T-helper 1 cell treated with Interleukin-12 subunit alpha and Interleukin-12 subunit beta and Interleukin-4 antibody, amounts not matched to agents 30 μg/mL and 1 μg/mL, for 36 hours (primary cell): Measurements from ENCODE around the gene SORCS1.
"Not testable (repeated sequence)": the region's sequence is repeated elsewhere in the genome, so short reads cannot be mapped to it uniquely, and the experiment has no call there.

Source experiments
- H3K27ac Mint-ChIP-seq: one replicate; pipeline ENCODE4 v1.8.0; 2021; ENCODE audit warnings: mild to moderate bottlenecking, mixed read lengths
- H3K27me3 Mint-ChIP-seq: one replicate; pipeline ENCODE4 v1.8.0; 2021; ENCODE audit warnings: low read depth, mixed read lengths
- H3K36me3 Mint-ChIP-seq: one replicate; pipeline ENCODE4 v1.8.0; 2021; ENCODE audit warnings: low read depth, mixed read lengths
- H3K4me1 Mint-ChIP-seq: one replicate; pipeline ENCODE4 v1.8.0; 2021; ENCODE audit warnings: low read depth, mixed read lengths
- H3K4me3 Mint-ChIP-seq: one replicate; pipeline ENCODE4 v1.8.0; 2021; ENCODE audit warnings: mild to moderate bottlenecking, moderate library complexity, mixed read lengths
- H3K9me3 Mint-ChIP-seq: one replicate; pipeline ENCODE4 v1.8.0; 2021; ENCODE audit warnings: mixed read lengths

Gene SORCS1

DNA sequence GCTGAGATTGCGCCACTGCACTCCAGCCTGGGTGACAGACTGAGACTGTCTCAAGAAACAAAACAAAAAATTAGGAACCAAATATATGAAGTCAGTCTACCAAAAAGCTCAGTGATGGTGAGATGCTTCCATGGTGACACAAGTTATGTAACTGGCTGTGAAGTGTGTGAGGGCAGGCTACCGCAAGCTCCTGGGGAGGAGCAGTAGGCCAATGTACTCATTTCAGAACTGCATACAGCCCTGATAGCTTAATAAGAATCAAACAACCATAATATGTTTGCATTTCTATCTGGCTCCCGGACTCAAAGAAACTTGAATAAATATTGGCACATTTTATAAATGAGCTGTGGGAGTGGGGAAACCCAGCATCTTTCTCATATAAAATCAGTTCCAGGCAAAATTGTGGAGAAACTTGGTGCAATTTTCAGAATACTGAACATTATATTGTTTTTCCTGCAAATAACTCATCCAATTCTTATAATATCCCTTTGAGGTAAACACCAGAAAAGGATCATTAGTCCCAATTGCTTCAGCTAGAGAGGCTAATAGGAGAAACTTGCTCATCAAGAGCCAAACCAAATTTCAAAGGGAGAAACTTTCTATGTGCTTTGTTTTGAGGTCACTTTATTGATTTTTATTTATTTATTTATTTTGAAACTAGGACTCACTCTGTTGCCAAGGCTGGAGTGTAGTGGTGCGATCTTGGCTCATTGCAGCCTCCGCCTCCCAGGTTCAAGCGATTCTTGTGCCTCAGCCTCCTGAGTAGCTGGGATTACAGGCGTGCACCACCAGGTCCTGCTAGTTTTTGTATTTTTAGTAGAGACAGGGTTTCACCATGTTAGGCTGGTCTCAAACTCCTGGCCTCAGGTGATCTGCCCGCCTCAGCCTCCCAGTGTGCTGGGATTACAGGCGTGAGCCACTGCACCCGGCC is 127.0 kb downstream of the SORCS1 start:
- no peaks in the 10 kb centered on the region for H3K4me1 Mint-ChIP-seq
- H3K27ac Mint-ChIP-seq: no peak overlapping the region
- H3K27me3 Mint-ChIP-seq: no peaks in the 10 kb centered on the region
- no peaks in the 10 kb centered on the region for H3K36me3 Mint-ChIP-seq
- H3K4me3 Mint-ChIP-seq: no peak overlapping the region
- H3K9me3 Mint-ChIP-seq: no peaks in the 10 kb centered on the region

DNA sequence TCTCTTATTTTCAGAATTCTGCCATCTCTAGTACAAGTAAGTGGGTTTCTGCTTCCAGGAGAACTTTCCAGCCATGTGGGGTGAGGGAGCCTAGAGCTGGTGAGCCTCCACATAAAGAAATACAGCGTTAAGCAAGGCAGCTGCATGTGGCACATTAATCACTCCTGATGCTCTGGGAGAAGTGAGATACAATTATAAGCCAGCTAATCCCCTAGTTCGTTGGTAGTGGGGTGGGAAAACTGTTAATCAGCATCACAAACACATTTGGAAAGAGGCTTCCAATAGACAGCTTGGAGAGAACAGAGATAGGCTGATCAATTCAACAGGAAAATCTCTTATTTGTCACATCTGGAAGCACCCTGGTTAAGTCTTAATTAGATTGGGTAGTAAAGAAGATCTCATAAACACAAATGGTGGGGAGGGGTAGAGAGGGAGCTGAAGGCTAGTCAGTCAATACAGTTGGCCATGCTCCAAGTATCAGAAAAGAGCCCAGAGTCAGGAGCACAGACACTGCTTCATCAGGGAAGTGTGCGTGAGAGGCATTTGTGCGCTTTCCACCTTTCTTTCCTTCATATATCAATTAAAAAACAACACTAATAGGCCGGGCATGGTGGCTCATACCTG is 130.6 kb downstream of the SORCS1 start:
- Mint-ChIP-seq H3K4me1 (no peaks in the 10 kb centered on the region), H3K36me3 (no peaks in the 10 kb centered on the region), H3K27me3 (no peaks in the 10 kb centered on the region), H3K9me3 (peaks cover 4% of the 10 kb centered on the region), H3K4me3 (no peak overlapping the region), H3K27ac (no peak overlapping the region)

DNA sequence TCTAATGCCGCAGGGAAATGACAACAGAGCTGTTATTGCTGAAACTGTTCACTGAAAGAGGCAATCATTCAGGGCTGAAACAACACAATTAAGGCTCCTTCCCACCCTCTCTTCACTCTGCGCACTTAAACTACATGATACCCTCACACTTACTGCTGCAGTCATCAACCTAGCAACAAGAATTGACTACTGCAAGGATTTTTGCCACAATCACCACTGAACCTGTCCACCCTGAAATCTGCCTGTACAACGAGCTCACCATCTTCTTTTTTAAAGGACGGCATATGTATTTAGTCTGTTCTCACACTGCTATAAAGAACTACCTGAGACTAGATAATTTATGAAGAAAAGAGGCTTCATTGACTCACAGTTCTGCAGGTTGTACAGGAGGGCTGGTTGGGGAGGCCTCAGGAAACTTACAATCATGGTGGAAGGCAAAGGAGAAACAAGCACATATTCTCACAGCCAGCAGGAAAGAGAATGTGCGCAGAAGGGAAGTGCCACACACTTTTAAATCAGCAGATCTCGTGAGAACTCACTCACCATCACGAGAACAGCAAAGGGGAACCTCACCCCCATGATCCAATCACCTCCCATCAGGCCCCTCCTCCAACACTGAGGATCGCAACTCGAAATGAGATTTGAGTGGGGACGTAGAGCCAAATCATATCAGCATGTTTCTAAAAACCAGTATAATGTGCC is 131.7 kb downstream of the SORCS1 start:
- Mint-ChIP-seq H3K4me1 (no peaks in the 10 kb centered on the region), H3K4me3 (no peak overlapping the region), H3K27me3 (no peaks in the 10 kb centered on the region), H3K9me3 (peaks cover 4% of the 10 kb centered on the region), H3K27ac (no peak overlapping the region), H3K36me3 (no peaks in the 10 kb centered on the region)

DNA sequence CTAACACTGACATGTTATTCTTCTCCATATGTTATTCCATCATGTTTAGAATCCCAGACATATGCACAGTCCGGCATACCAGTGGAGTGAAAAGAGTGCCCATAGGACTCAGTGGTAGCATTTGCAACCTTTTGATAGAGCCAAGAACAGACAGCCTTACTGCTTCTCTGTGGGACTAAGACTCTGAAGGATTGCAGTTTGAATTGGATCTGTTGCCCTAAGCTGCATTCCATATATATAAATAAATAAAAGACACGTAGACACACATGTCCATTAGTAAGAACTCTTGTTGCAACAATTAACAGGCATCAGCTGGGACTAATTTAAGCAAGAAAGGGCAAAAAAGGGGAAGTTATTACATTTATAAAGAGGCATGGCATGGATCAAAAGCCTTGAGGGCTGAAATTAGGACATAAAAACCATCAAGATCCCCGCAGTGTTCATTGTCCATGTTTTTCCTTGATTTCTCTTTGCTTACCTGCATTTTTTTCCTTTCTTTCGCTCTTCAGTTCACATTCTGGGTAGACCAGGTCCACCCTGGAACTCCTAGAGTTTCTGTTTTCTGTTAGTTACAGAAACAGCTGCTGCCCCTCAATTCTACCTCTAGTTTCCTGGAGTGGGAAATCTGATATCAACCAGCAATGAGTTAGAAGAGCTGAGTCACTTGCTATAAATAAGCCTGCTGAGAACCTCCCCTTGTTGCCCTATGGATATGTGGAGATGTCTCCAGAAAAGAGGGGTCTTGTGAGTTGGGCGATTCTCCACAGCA is 132.4 kb downstream of the SORCS1 start:
- H3K36me3 Mint-ChIP-seq: no peaks in the 10 kb centered on the region
- no peaks in the 10 kb centered on the region for H3K4me1 Mint-ChIP-seq
- H3K9me3 Mint-ChIP-seq: peaks cover 4% of the 10 kb centered on the region
- H3K4me3 Mint-ChIP-seq: no peak overlapping the region
- H3K27ac Mint-ChIP-seq: no peak overlapping the region
- H3K27me3 Mint-ChIP-seq: no peaks in the 10 kb centered on the region

DNA sequence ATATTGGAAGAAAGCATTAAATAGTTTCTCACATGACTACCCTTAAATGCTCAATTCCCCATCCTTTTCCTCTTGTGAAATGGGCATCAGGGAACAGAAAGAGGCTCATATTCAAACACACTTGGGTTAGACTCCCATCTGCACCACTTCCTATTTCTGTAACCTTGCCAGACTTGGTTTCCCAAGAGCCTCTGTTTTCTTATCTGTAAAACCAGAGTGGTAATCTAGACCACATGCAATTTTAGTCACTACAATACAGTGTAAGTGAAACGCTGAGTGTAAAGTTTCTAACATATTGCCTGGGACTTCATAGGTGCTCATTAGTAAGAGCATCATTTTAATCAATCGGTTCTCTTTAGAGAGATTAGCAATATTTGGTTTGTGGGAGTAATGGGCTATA is 136.3 kb downstream of the SORCS1 start:
- Mint-ChIP-seq H3K9me3 (peaks cover 4% of the 10 kb centered on the region), H3K27ac (no peak overlapping the region), H3K4me1 (no peaks in the 10 kb centered on the region), H3K4me3 (no peak overlapping the region), H3K36me3 (no peaks in the 10 kb centered on the region), H3K27me3 (no peaks in the 10 kb centered on the region)

DNA sequence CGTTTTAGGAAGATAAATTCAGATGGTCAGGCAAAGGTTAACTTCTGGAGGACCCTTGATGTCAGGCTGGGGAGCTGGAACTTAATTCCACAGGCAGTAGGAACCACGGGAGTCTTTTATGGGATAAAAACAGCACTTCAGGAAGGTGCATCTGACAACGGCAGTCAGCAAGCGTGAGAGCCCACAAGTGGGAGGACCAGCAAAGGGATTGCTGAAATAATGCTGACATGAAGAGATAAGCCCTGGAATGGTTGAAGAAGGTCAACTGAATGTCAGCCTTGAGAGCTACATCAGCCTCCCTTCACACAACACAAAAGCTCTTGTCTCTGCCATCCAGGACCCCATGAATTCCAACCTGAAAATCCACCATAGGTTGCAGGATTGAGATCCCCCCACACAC is 138.8 kb downstream of the SORCS1 start:
- Mint-ChIP-seq H3K27me3 (no peaks in the 10 kb centered on the region), H3K27ac (no peak overlapping the region), H3K4me1 (no peaks in the 10 kb centered on the region), H3K36me3 (no peaks in the 10 kb centered on the region), H3K4me3 (no peak overlapping the region), H3K9me3 (peaks cover 4% of the 10 kb centered on the region)

DNA sequence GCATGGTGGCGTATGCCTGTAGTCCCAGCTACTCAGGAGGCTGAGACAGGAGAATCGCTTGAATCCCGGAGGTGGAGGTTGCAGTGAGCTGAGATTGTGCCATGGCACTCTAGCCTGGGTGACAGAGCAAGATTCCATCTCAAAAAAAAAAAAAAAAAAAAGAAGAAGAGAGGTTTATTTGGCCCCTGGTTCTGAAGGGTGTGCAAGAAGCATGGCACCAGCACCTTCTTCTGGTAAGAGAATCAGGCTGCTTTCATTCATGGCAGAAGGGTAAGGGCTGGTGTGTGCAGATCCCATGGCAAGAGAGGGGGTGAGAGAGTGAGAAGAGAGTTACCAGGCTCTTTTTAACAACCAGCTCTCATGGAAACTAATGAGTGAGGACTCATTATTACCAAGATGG is 140.5 kb downstream of the SORCS1 start:
- H3K27ac Mint-ChIP-seq, H3K4me1 Mint-ChIP-seq, H3K9me3 Mint-ChIP-seq, H3K27me3 Mint-ChIP-seq, H3K36me3 Mint-ChIP-seq, H3K4me3 Mint-ChIP-seq: not testable (repeated sequence)

DNA sequence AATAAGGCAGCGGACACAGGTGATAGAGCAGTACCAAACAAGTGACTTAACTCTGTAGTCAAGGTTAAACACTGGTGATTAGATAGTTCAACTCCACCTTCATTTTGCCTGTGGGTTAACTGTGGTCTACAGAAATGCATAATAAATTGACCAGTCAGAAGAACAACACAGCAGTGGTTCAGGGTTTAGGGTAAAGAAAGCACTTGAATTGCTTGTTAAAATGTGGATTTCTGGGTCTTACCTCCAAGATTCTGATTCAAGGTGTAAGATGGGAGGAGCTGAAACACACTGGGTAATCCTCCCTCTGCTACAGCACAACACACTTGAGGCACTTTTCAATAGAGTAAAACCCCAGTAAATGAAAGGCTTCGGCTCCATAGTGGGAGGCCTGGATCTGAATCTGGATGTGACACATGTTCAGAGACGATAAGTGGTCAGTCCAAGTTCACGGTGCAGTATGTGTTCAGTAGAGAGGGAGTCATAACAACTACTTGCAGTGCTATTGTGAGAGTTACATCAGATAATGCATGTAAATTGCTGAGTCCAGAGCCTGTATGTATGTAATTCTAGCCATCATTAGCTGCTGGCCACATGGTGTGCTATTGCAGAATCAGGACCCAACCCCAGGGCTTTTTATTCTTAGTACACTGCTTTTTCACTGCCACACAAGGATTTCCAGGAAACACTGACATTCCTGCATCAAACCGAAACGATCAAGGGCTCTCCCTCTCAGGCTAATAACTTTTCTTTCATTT is 141.7 kb downstream of the SORCS1 start:
- no peak overlapping the region for H3K4me3 Mint-ChIP-seq
- H3K27me3 Mint-ChIP-seq: no peaks in the 10 kb centered on the region
- no peaks in the 10 kb centered on the region for H3K36me3 Mint-ChIP-seq
- H3K4me1 Mint-ChIP-seq: no peaks in the 10 kb centered on the region
- no peaks in the 10 kb centered on the region for H3K9me3 Mint-ChIP-seq
- H3K27ac Mint-ChIP-seq: no peak overlapping the region

DNA sequence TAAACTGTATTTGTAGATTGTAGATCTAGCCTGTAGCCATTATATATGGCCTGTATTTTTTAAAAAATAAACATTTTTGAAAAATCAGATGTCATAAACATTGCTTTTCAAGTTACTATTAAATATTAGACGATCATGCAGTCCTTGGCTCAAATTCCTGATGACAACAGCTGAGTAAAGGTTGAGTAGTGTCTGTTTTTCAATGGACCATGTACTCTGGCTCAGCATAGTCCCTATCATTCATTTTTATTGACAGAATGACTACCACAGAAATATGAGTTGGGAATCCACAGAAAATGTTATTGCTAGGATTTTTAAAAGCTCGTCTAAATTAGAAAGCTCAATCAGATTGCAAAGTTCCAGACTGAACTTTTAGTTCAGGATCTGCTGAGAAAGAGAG is 145.4 kb downstream of the SORCS1 start:
- no peaks in the 10 kb centered on the region for H3K27me3 Mint-ChIP-seq
- H3K27ac Mint-ChIP-seq: no peak overlapping the region

DNA sequence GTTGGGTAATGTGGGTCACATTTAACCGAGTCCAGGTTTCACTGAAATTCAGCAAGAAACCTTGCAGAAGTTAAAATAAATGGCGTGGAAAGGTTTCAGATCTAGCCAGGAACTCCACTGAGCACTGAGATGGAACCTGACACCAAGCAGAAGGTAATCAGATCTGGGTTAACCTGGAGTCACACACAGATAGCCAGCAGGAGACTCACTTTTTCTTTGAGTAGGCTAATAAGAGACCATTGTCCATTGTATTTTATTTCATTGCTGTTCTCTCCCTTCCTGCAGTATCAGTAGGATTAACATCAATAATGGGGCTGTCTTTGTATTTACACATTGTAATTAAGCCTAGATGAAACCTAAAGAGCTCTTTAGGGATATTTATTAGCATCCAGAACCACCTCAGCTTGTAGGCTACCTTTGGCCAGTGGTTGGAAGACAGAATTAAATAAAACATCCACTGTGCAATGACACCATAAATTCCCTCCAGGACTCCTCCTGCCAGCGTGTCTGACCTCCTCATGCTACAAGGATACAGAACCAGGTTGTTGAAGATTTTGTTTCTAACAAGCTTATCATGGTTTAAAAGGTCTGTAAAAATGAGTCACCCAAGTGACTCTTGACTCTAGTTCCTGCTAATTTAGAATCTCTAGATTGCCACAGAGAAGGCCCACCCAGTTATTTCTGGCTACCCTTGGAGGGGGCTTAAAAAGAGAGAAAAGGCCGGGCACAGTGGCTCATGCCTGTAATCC is 151.1 kb downstream of the SORCS1 start:
- Mint-ChIP-seq H3K4me1 (no peaks in the 10 kb centered on the region), H3K36me3 (no peaks in the 10 kb centered on the region), H3K4me3 (no peak overlapping the region), H3K27ac (no peak overlapping the region), H3K27me3 (no peaks in the 10 kb centered on the region), H3K9me3 (no peaks in the 10 kb centered on the region)

More for the DNA sequence above, 145.4 kb downstream of the SORCS1 start:
- no peaks in the 10 kb centered on the region for H3K36me3 Mint-ChIP-seq
- no peaks in the 10 kb centered on the region for H3K9me3 Mint-ChIP-seq
- no peaks in the 10 kb centered on the region for H3K4me1 Mint-ChIP-seq
- H3K4me3 Mint-ChIP-seq: no peak overlapping the region

DNA sequence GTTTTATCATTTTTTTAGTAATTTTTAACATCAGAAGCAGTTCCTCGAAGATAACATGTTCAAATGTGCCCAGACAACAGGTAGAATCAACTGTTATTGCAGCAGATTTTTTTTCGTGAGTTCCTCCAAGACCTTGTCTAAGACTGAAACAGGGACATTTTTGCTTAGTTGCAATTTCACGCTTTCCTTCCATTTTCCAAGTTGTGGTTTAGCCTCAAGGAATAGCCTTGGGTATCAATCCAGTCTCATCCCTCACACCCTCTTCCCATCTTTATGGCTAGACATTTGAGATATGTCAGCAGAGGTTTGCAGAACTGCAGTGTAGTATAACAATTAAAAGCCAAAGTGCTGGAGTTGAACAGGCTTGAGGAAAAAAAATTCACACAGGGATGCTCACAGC is 152.5 kb downstream of the SORCS1 start:
- Mint-ChIP-seq H3K27ac (no peak overlapping the region), H3K36me3 (no peaks in the 10 kb centered on the region)

DNA sequence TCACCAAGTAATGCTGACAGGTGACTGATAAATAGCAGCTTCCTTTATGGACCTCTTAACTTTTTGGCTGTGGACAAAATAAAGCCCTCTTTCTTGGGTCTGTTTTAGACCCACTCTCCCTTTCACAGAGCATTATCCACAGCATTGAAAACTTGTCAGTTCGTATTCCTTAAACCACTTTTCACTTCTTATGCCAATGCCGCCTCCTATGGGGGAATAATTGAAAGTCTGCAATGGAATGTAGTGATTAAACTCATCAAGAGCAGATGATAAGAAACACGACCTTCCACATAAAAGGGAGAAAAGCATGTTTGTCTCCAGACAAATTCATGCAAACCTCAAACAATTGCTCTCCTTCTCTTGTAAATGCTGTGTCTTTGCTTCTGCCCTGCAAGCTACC is 153.4 kb downstream of the SORCS1 start:
- no peaks in the 10 kb centered on the region for H3K27me3 Mint-ChIP-seq
- no peaks in the 10 kb centered on the region for H3K4me1 Mint-ChIP-seq
- no peaks in the 10 kb centered on the region for H3K36me3 Mint-ChIP-seq
- H3K27ac Mint-ChIP-seq: no peak overlapping the region
- no peak overlapping the region for H3K4me3 Mint-ChIP-seq
- peaks cover 3% of the 10 kb centered on the region for H3K9me3 Mint-ChIP-seq

More for the DNA sequence above, 152.5 kb downstream of the SORCS1 start:
- no peaks in the 10 kb centered on the region for H3K27me3 Mint-ChIP-seq
- peaks cover 3% of the 10 kb centered on the region for H3K9me3 Mint-ChIP-seq
- H3K4me3 Mint-ChIP-seq: no peak overlapping the region
- H3K4me1 Mint-ChIP-seq: no peaks in the 10 kb centered on the region

DNA sequence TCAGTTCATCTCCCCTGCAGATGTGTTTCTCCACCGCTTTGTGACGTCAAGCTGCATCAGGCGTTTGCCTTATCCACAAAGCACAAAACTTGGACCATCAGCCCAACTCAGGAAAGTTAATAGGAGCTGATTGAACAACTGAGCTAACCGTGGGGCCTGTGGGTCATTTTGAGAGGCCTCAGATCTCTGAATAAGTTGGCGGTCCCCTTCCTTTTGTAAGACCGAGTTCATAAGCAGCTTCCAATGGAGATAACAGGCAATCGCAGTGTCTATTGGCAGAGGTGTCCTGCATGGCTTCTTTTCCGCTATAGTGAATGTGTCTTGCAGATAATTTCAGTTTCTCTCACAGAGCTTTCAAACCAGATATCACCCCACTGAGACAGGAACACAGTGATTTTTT is 154.0 kb downstream of the SORCS1 start:
- no peaks in the 10 kb centered on the region for H3K4me1 Mint-ChIP-seq
- peaks cover 3% of the 10 kb centered on the region for H3K9me3 Mint-ChIP-seq
- H3K4me3 Mint-ChIP-seq: no peak overlapping the region
- no peaks in the 10 kb centered on the region for H3K36me3 Mint-ChIP-seq
- no peaks in the 10 kb centered on the region for H3K27me3 Mint-ChIP-seq
- H3K27ac Mint-ChIP-seq: no peak overlapping the region
